Measurements from ENCODE around the gene CDK11B.

CDK11B gene

GRCh38 chr1:1627829-1628753 is 30.7 kb downstream of the CDK11B start:
- DNase-seq (ENCODE audit: low read depth in 2 of 2) = no peak

- DNase-seq (ENCODE audit: low read depth in 2 of 2) = no peak
These were observed 31.5 kb downstream of the CDK11B start for GRCh38 chr1:1627261-1627828.

- no peak for DNase-seq (ENCODE audit: low read depth in 2 of 2)
These were observed 32.3 kb downstream of the CDK11B start for GRCh38 chr1:1626207-1627141.

GRCh38 chr1:1625824-1626206 is 33.0 kb downstream of the CDK11B start:
- DNase-seq (ENCODE audit: low read depth in 2 of 2) = no peak

DNA sequence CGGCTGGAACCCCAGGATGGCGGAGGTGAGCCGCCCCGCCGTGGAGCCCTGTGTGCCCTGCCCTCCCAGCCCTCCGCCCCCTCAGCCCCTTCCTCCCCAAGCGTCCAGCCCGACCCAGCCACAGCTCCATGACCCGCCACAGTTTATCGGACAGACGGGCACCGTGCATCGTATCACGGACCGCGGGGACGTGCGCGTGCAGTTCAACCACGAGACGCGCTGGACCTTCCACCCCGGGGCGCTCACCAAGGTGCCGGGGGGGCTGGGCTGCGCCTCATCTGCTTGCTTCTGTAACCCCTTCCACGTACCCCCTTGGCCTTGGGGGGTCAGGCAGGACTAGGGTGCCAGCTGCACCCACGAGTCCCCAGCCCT is 33.4 kb downstream of the CDK11B start:
- no peak for DNase-seq (ENCODE audit: low read depth in 2 of 2)

GRCh38 chr1:1624443-1625403 is 34.1 kb downstream of the CDK11B start:
- DNase-seq (ENCODE audit: low read depth in 2 of 2) = no peak

GRCh38 chr1:1623631-1624442 is 35.0 kb downstream of the CDK11B start:
- DNase-seq (ENCODE audit: low read depth in 2 of 2) = no peak

- no peak for DNase-seq (ENCODE audit: low read depth in 2 of 2)
These were observed 35.6 kb downstream of the CDK11B start for GRCh38 chr1:1623181-1623630.

DNA sequence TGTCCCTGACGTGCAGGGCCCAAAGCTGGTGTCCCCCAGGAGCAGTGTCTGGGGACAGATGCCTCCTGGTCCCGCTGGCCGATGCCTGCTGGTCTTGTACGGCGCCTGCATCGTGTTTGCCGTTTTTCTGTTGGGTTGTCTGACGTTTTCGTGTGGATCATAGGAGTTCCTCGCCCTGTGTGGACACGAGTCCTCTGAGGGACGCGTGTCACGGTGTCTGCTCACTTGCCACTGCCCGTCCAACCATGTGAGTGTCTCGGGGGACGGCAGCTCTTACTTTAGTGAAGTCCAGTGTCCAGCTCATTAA is 36.1 kb downstream of the CDK11B start:
- DNase-seq (ENCODE audit: low read depth in 2 of 2) = no peak

- no peak for DNase-seq (ENCODE audit: low read depth in 2 of 2)
These were observed 36.6 kb downstream of the CDK11B start for GRCh38 chr1:1622010-1622787.

DNA sequence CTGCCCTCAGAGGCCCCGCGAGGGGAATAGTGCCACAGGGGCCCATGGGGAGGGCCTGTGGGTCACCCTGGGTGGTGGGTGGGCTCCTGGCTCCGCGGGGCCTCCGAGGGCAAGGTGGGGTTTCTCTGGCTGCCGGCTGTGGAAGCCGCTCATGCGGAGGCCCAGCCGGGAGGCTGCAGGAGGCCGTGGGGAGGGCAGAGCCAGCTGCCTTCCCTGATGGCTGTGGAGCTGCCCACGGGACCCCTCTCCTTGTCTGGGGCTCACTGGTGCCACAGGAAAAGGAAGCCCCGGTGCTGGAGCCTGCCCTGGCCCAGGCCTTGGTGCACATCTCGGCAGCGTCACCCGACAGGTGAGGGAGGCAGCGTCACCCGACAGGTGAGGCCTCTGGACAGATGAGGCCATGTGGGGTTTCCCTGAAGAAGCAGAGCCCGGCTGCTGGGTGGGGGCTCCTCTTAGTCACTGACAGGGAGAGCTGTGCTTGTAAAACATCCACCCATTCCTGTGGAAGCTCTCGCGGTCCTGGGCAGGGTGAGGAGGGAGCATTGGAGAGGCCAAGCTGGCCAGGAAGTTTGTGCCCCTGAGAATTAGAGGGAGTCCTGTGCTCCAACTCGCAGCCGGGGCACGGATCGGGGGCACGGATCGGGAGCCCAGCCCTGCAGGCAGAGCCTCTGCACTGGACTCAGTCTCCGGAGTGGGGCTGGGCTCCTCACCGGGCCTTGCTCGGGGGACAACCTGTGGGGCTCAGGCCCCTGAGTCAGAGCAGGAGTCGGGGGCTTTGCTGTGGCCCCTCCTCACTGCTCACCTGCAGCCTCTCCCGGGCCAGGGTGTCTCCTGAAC is 37.4 kb downstream of the CDK11B start:
- DNase-seq (ENCODE audit: low read depth in 2 of 2) = no peak

DNA sequence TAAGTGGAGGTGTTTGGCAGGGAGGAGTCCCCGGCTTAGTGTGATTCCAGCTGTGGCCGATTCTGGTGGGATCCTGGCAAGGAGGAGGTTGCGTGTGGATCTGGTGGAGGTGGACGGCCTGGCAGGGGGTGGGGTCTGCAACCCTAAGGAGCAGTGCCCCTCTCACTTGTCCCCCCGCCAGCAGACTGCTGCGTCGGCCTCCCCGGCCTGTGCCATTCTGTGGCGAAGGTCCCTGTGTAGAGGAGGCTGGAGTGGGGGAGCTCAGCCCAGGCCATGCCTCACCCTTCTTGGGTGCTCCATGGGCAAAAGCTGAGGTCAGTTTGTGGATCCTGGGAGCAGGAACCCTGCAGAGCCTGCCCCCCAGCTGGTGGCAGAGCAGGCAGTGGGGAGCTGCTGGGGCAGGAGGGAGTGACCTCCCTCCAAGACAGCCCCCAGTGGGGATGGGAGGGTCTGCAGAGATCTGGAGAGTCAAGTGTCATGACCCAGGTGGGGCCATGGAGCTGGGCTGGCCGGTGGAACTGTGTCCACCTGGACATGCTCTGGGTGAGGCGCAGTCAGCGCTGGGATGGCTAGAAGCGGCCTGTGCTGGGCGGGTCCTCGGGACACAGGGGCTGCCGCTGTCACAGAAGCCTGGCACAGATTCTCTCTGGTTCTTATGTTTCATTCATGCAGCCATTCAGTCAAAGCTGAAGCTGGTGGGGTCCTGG is 38.2 kb downstream of the CDK11B start:
- DNase-seq (ENCODE audit: low read depth in 2 of 2) = no peak

DNA sequence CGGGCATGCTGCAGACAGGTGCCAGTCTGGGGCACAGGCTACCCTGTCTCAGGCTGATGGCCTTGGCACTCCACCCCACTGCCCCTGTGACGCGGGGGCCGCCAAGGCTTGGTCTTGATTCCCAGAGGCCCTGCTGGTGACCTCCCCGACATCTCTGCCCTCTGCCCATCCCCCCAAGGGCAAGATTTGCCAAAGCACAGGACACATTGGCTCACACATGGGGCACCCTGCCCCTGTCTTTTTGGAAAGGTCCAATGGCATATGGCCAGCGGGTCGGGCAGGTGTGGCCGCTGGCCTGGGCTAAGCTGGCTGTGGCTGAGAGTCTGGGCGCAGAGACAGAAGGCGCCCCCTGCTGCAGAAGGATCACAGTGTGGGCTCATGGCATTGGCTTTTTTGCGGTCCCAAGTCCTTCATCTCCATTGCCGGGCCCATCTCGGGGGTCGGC is 38.9 kb downstream of the CDK11B start:
- no peak for DNase-seq (ENCODE audit: low read depth in 2 of 2)

- no peak for DNase-seq (ENCODE audit: low read depth in 2 of 2)
These were observed 40.3 kb downstream of the CDK11B start for GRCh38 chr1:1618396-1619068.

DNA sequence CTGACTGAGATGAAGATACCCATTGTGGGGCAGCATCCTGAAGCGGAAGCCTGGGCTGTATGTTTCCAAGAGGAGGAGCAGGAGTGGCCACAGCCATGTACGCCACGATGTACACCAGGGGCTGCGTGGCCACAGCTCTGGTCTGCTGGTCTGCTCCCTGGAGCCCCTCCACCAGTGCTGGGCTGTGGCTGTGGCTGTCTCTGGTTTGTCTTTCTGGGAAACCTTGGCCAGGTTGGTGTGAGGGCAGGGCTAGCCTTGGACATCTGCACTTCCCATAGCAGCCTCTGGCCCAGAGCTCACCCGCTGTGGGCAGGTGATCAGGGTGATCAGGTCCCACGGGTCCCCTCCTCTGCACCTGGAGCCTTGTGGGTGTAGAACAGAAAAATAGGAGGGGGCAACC is 40.9 kb downstream of the CDK11B start:
- no peak for DNase-seq (ENCODE audit: low read depth in 2 of 2)

DNA sequence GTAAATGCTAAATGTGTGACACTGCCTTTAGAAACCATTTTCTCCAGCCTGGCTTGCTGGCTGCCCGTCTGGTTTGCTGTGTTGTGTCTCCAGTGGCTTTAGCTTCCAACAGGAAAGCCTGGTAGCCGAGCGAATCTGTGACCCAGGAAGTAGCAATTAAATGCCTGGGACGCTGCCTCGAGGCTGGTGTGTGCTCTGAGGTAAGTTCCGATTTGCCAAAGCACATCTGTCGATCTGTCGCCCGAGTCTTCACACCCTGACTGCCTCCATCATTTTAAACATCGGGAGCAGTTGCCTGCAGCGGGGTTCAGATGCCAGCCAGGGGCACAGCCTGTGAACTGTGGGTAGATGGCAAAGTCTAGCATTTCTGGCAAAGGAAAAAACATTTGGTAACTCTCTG is 41.3 kb downstream of the CDK11B start:
- no peak for DNase-seq (ENCODE audit: low read depth in 2 of 2)

GRCh38 chr1:1616838-1617237 is 42.0 kb downstream of the CDK11B start:
- DNase-seq (ENCODE audit: low read depth in 2 of 2) = no peak

All from stimulated activated CD4-positive, alpha-beta T cell treated with anti-CD3 and anti-CD28 coated beads, Interleukin-1b, Interleukin-23, amount 100 ng/mL, for 1 hour (primary cell).